Endothelial cell (in vitro differentiated cells): ENCODE data around the gene FSCN2. TPM values are rescaled to one million over a fixed set of nuclear protein-coding genes. Genes with fewer than 3 reads are reported as not detected.

Experiments used
- DNase-seq: peaks from one replicate; pipeline ENCODE4 v3.0.0; 2021; ENCODE audit warnings: low spot score
- H3K27ac Mint-ChIP-seq: one replicate; pipeline ENCODE4 v1.8.0; 2021; ENCODE audit warnings: mixed read lengths, inconsistent platforms; ENCODE audit not compliant: unreplicated experiment
- H3K27me3 Mint-ChIP-seq: one replicate; pipeline ENCODE4 v1.8.0; 2021; ENCODE audit warnings: mild to moderate bottlenecking, moderate library complexity, mixed read lengths, inconsistent platforms; ENCODE audit not compliant: unreplicated experiment
- H3K36me3 Mint-ChIP-seq: one replicate; pipeline ENCODE4 v1.8.0; 2021; ENCODE audit warnings: mild to moderate bottlenecking, low read depth, mixed read lengths, inconsistent platforms; ENCODE audit not compliant: unreplicated experiment
- H3K4me1 Mint-ChIP-seq: one replicate; pipeline ENCODE4 v1.8.0; 2021; ENCODE audit warnings: mild to moderate bottlenecking, mixed read lengths, inconsistent platforms; ENCODE audit not compliant: unreplicated experiment
- H3K4me3 Mint-ChIP-seq: one replicate; pipeline ENCODE4 v1.8.0; 2021; ENCODE audit warnings: mild to moderate bottlenecking, mixed read lengths, inconsistent platforms; ENCODE audit not compliant: unreplicated experiment
- H3K9me3 Mint-ChIP-seq: one replicate; pipeline ENCODE4 v1.8.0; 2021; ENCODE audit warnings: mixed read lengths, inconsistent platforms; ENCODE audit not compliant: unreplicated experiment
- CTCF ChIP-seq: fragments of 200-600 bp; sonication (generic); IDR thresholded peaks from one replicate; pipeline ENCODE4 v1.5.0; 2021; ENCODE audit warnings: antibody characterized with exemption; ENCODE audit not compliant: unreplicated experiment
- total RNA-seq: library from RNA; stranded (reverse); fragmentation: NEBNext Ultra II Directional; extraction: Animal tissue kit (Norgen Biotek cat#: 25700); gene quantifications from one replicate; pipeline ENCODE4 v1.2.1, GENCODE V29; 2021; ENCODE audit not compliant: unreplicated experiment

The FSCN2 gene
- total RNA-seq, 1 donor from 2014 or later = 1.5 TPM

- no peak for TF ChIP-seq CTCF
- Mint-ChIP-seq H3K27ac (no peak overlapping the region), H3K4me3 (peak overlapping the region; percentile 91), H3K4me1 (peaks cover 21% of the 10 kb centered on the region), H3K27me3 (peaks cover 5% of the 10 kb centered on the region), H3K36me3 (peaks cover 9% of the 10 kb centered on the region), H3K9me3 (no peaks in the 10 kb centered on the region)
- no peak for DNase-seq
Observed at GRCh38 chr17:81550830-81551457, 22.8 kb downstream of the FSCN2 start.

- peaks cover 9% of the 10 kb centered on the region for H3K36me3 Mint-ChIP-seq
- H3K27ac Mint-ChIP-seq = peak overlapping the region; percentile 43
- H3K9me3 Mint-ChIP-seq = no peaks in the 10 kb centered on the region
- no peak for TF ChIP-seq CTCF
- H3K4me3 Mint-ChIP-seq = peak overlapping the region; percentile 91
- DNase-seq = peak; percentile 35
- peaks cover 5% of the 10 kb centered on the region for H3K27me3 Mint-ChIP-seq
- H3K4me1 Mint-ChIP-seq = peaks cover 21% of the 10 kb centered on the region
Observed at GRCh38 chr17:81551458-81552243, 23.5 kb downstream of the FSCN2 start.

- Mint-ChIP-seq H3K27ac (peak within 1 kb of the TSS; percentile 52), H3K9me3 (no peaks in the 10 kb centered on the region)
- DNase-seq = peak; percentile 86
Observed at GRCh38 chr17:81552244-81553017, 24.3 kb downstream of the FSCN2 start, which contains the start of gene FAAP100. Gene FAAP100 (minus strand): TSS chr17:81552353. CDS start chr17:81552330, 23 bp downstream.

GRCh38 chr17:81553018-81553615 lies 24.9 kb downstream of the FSCN2 start:
- Mint-ChIP-seq H3K36me3 (peaks cover 18% of the 10 kb centered on the region), H3K27me3 (peaks cover 7% of the 10 kb centered on the region), H3K9me3 (no peaks in the 10 kb centered on the region), H3K4me3 (peak overlapping the region; percentile 92), H3K27ac (peak overlapping the region; percentile 57), H3K4me1 (peaks cover 24% of the 10 kb centered on the region)
- peak; percentile 59 for DNase-seq
- no peak for TF ChIP-seq CTCF

More at GRCh38 chr17:81552244-81553017, 24.3 kb downstream of the FSCN2 start, which contains the start of gene FAAP100:
- Mint-ChIP-seq H3K36me3 (peaks cover 14% of the 10 kb centered on the region), H3K4me1 (peaks cover 24% of the 10 kb centered on the region), H3K27me3 (peaks cover 7% of the 10 kb centered on the region), H3K4me3 (peak within 1 kb of the TSS; percentile 92)
- TF ChIP-seq CTCF = no peak
